ENCODE data around the gene C20orf204.

The C20orf204 gene

GRCh38 chr20:64056889-64057627 is 21.1 kb downstream of the C20orf204 start:
- DNase-seq: no peak

GRCh38 chr20:64057628-64058498 is 21.9 kb downstream of the C20orf204 start:
- peak; percentile 82 for DNase-seq

GRCh38 chr20:64058536-64058935 is 22.6 kb downstream of the C20orf204 start:
- DNase-seq: no peak

GRCh38 chr20:64062276-64062595 is 26.3 kb downstream of the C20orf204 start:
- no peak for DNase-seq

- DNase-seq: peak; percentile 94
Measured at GRCh38 chr20:64062596-64063388, 26.8 kb downstream of the C20orf204 start, which contains the start of gene TCEA2. TCEA2 (plus strand) TSS chr20:64063198; CDS start chr20:64063313, 115 bp downstream.

- DNase-seq: no peak
Measured at GRCh38 chr20:64063389-64064144, 27.6 kb downstream of the C20orf204 start.

GRCh38 chr20:64064145-64064698 is 28.2 kb downstream of the C20orf204 start:
- no peak for DNase-seq

- DNase-seq: no peak
Measured at GRCh38 chr20:64065062-64065973, 29.3 kb downstream of the C20orf204 start.

GRCh38 chr20:64065974-64066343 is 30.0 kb downstream of the C20orf204 start:
- DNase-seq: peak; percentile 72

- DNase-seq: no peak
Measured at GRCh38 chr20:64067005-64067632, 31.1 kb downstream of the C20orf204 start.

GRCh38 chr20:64067733-64068307 is 31.8 kb downstream of the C20orf204 start:
- DNase-seq: no peak

GRCh38 chr20:64068386-64069208 is 32.6 kb downstream of the C20orf204 start:
- no peak for DNase-seq

GRCh38 chr20:64069209-64069613 is 33.2 kb downstream of the C20orf204 start:
- DNase-seq: no peak

GRCh38 chr20:64069614-64070243 is 33.7 kb downstream of the C20orf204 start:
- DNase-seq: no peak

- DNase-seq: no peak
Measured at GRCh38 chr20:64070244-64070993, 34.4 kb downstream of the C20orf204 start.

- no peak for DNase-seq
Measured at GRCh38 chr20:64071341-64072332, 35.7 kb downstream of the C20orf204 start.
